ENCODE data around the gene MEX3C.
A peak's percentile ranks its signal among the peaks of the same experiment; 100 is the strongest.

MEX3C gene

DNA sequence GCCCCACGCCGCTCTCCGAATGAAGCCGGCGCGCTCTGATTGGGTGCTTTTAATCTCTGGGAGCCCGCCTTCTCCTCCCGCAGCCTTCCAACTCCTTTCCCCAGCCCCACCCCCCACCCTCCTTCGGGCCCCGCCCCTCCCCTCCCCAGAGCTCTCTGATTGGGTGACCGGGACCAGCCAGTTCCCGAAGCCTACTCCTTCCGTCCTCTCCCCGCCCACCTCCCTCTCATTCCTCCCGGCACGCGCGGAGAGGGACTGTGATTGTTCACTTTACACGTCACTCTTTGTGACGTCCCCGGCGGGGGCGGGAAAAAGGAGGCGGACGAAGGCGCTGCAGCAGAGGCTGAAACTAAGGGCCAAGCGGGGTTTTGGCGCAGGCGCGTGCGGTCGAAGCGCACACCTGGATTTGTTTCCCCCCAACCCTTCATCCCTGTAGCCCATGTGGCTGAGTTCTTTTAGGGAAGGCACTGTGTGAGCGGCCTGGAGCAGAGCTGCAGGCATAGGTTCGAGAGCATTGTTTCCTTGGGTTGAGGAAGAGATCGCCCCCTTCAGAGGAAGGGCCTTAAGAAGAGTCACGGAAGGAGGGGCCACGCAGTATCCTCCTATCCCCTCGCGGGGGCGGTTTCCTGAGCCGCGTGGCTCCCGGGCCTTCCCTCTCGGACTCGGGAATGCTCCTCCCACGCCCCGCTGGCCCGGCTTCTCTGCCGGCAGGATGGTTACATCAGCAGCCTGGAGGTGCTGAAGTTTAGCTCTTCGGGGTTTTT is at the start of gene MEX3C:
Gene MEX3C, minus strand, starts transcription at position 21 of the 764 bp plus-strand sequence. CDS start 361 bp downstream, outside the sequence.
- peak; percentile 98 for DNase-seq (ENCODE audit: low read depth)
- TF ChIP-seq CTCF (conservative IDR thresholded peaks at IDR 0.05; ENCODE audit: control insufficient read depth, insufficient read depth, low read depth, low read length) = peak; percentile 12
- H3K4me3 ChIP-seq (ENCODE audit: control insufficient read depth, low read depth, low read length) = peak within 1 kb of the TSS; percentile 91

GRCh38 chr18:51241226-51241625 is 43.7 kb upstream of the MEX3C start:
- DNase-seq (ENCODE audit: low read depth) = no peak
- H3K4me3 ChIP-seq (ENCODE audit: control insufficient read depth, low read depth, low read length) = no peak overlapping the region
- TF ChIP-seq CTCF (conservative IDR thresholded peaks at IDR 0.05; ENCODE audit: control insufficient read depth, insufficient read depth, low read depth, low read length) = no peak

GRCh38 chr18:51236225-51236624 is 38.7 kb upstream of the MEX3C start:
- TF ChIP-seq CTCF (conservative IDR thresholded peaks at IDR 0.05; ENCODE audit: control insufficient read depth, insufficient read depth, low read depth, low read length) = no peak
- no peak overlapping the region for H3K4me3 ChIP-seq (ENCODE audit: control insufficient read depth, low read depth, low read length)
- peak; percentile 41 for DNase-seq (ENCODE audit: low read depth)

GRCh38 chr18:51235009-51235789 is 37.7 kb upstream of the MEX3C start:
- peak; percentile 28 for DNase-seq (ENCODE audit: low read depth)
- no peak for TF ChIP-seq CTCF (conservative IDR thresholded peaks at IDR 0.05; ENCODE audit: control insufficient read depth, insufficient read depth, low read depth, low read length)
- H3K4me3 ChIP-seq (ENCODE audit: control insufficient read depth, low read depth, low read length) = no peak overlapping the region

DNA sequence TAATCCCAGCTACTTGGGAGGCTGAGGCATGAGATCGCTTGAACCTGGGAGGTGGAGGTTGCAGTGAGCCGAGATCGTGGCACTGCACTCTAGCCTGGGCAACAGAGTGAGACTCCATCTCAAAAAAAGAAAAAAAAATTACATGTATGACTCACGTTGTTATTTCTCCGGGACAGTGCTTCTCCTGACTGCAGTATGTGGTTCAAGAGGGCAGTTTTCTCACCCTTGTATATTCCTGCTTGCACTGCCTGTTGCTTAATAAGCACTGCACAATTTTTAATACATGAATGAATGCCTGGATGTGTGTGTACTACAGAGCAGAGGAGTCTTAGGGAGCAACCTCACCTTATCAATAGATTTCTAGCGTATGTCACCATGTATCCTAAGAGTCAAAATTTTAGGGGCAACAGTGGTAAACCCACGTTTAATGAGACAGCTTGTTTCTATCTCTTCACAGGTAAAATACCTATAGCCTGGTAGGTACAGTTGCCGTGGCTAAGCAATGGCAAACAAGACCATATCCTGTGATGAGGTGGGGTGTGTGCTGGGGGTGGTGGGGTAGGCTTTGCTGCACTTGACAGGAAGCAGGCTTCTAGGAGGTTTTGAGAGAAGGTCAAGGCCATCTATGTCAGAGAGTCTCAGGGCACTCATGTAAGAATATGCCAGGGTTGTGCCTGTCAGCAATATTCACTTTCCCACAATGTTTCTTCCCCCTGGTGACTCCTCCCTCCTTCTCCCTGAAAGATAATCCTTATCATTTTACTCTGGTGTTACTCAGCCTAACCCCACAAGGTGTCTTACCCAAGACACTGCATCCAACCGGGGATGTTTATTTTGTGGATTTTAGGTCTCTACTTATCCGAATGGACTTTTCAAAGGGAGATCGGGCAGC is 36.9 kb upstream of the MEX3C start:
- no peak for TF ChIP-seq CTCF (conservative IDR thresholded peaks at IDR 0.05; ENCODE audit: control insufficient read depth, insufficient read depth, low read depth, low read length)
- no peak overlapping the region for H3K4me3 ChIP-seq (ENCODE audit: control insufficient read depth, low read depth, low read length)
- DNase-seq (ENCODE audit: low read depth) = peak; percentile 30

DNA sequence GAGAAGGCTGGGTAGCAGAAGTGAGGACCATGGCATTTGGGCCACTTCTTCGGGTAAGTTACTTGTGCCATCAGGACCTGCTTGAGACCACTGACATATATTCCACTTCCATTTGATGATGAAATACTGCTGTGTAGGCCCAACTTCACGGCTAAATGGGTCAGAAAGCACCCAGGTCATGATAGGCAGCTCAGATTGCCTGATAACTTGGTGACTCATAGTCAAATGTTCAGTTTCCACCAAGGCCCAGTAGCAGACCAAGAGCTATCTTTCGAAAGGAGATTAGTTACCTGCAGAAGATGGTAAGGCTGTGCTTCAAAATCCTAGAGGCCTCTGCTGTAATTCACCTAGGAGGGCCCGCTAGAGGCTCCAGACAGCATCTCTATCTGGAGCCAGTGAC is 31.8 kb upstream of the MEX3C start:
- no peak for DNase-seq (ENCODE audit: low read depth)
- TF ChIP-seq CTCF (conservative IDR thresholded peaks at IDR 0.05; ENCODE audit: control insufficient read depth, insufficient read depth, low read depth, low read length) = no peak
- no peak overlapping the region for H3K4me3 ChIP-seq (ENCODE audit: control insufficient read depth, low read depth, low read length)

Measured in fibroblast of mammary gland (primary cell).